Loucy (cell line): Measurements from ENCODE around the gene EEFSEC.

Experiments
- CTCF ChIP-seq: fragments of 200-600 bp; sonication (generic); conservative IDR thresholded peaks from 2 replicates; pipeline ENCODE4 v1.5.1; 2014; ENCODE audit warnings: mild to moderate bottlenecking, antibody characterized with exemption, low read length
- EZH2phosphoT487 ChIP-seq: fragments of 200-600 bp; IDR thresholded peaks from 2 replicates; pipeline ENCODE4 v1.6.1; 2018; ENCODE audit warnings: antibody characterized with exemption, mild to moderate bottlenecking, moderate library complexity, borderline replicate concordance

- no peak for TF ChIP-seq CTCF
- TF ChIP-seq EZH2phosphoT487, result no peak
These were observed 290.5 kb downstream of the EEFSEC start for GRCh38 chr3:128443771-128444170.
